GM18861 (cell line): ENCODE measurements around the gene DLST.

Source experiments
- ATAC-seq: cut with Tn5 transposase; IDR thresholded peaks from one replicate; pipeline ENCODE4 v1.9.1; 2021; ENCODE audit not compliant: unreplicated experiment

DLST gene

DNA sequence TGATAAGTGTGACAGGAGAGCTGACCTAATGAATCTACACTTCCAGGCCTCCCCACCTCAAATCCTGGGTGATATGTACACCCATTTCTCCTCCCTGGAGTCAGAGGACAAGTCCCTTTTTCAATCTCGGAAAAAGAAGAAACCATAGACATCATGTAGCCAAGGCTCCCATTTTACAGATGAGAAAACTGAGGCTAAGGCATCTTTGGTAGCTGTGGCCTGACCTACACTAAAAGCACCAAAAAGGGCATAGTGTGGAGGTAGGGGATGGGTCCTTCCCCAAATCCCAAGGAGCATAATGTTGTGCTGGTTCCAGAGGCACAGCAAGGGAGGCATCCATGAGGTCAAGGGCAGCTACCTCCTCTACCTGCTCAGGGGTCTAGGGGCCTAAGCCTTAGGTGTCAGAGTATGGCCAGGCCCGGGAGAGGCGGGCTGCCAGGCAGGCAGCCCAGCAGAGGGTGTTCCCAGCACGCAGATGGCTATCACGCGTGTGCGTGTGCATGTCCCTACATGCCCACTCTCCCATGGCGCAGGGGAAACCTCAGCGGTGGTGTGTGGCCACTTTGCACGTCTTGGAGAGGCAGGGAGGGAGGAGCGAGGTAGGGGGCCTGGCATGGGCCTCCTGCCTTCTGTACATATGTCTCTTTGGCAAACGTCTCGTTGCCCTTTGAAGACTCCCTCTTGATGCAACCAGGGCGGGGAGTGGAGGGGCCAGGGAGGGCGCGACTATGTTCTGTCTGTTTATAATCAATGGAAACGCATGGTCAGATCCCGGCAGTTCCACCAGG, 71.2 kb downstream of the DLST start:
- no peak for ATAC-seq
